ENCODE measurements around the gene CRIP3.

The CRIP3 gene

DNA sequence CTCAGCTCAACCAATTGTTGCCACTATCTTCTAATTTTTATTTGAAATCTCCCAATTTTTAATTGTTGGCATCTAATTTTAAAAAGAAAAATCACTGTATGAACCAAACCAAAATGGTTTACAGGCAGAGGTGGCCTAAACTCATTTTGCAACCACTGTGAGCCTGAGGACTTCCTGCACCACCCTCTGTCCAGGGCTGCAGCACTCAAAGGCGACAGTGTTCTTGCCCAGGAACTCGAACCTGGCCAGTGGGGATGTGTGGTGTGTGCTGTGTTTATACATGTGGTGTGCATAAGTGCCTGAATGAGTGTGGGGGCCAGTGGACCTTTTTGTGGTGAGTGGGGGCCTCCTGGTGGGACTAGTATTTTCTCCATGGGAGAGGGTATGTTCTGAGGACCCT, 34.9 kb downstream of the CRIP3 start:
- DNase-seq (ENCODE audit: low read depth) = no peak

DNA sequence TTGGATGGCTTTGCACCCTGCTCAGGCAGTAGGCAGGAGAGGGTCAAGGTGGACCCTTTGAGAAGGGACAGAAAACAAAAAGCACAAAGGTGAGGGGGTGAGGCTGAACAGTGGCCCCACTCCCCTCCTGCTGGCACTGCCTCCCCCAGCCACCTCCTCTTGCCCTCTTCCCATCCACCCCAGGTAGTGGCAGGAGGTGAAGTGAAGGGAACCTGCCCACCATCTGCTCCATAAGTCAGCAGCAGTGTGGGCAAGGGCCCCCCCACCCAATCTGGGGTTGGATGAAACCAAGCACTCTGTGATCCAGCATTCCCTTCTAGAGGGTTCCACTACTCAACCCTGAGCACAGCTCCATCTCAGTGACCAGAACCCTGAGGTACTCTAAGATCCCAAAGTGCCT, 36.7 kb downstream of the CRIP3 start:
- no peak for DNase-seq (ENCODE audit: low read depth)

DNA sequence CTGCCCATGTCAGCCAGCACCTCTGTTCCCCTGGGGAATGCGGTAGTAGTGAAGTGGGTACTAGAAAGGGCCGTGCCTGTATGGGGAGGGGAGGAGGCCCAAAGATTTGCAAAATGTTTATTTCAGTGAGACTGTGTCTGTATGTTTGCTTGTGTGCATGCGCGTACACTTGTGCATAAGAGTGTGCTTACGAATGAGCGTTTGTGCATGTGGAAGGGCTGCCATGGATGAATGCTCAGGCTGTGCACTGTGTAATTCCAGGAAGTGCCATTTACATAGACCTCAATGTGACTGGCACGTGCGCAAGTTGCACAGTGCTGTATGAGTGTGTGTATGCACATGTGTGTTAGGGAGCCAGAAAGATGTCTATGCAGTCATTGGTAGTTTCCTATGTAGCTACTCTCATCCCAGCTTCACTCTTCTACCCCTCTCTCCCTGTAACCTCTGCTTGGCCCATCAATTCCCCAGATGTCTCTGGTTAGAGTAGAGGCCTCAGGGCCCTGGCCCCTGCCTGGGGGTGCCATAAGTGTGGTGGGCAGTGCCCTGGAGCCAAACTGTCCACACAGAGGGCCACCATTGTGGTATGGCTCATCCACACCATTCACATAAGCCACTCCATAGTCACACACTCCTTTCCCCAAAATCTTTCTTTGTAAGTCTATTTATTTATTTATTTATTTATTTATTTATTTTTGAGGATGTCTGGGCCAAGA, 37.4 kb downstream of the CRIP3 start:
- DNase-seq (ENCODE audit: low read depth) = no peak

DNA sequence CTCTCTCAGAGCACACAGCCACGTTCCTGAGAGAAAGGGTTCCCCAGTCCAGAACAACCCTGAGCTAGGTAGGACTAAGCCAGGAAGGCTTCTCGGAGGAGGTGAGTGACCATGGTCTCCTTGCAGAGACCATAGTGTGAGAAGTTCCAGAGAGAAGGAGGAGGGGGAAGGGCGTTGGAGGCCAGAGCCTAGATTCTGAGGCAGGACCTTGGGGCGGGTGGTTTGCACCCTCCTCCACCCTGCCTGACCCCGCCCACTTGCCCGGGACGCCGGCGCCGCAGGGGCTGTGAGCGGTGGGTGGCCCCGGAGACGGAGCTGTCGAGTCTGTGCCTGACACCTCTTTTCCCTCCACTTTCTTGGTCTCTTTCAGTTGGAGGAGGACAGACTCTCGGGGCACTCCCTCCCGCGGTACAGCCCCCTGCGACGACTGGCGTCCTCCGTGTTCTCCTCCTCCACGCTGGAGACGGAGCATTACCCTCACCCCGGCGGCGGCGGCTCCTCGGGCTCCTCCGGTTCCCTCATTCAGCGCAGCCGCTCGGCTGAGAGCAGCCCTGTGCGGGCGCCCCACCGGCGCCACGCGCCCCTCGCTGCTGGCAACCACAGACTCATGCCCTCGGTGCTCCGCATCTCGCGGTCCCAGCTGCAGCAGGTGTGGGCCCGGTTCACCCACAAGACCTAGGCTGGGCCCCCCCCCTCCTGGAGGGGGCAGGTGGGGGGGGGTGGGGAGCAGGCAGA, 39.2 kb downstream of the CRIP3 start:
- DNase-seq (ENCODE audit: low read depth) = peak; percentile 27

DNA sequence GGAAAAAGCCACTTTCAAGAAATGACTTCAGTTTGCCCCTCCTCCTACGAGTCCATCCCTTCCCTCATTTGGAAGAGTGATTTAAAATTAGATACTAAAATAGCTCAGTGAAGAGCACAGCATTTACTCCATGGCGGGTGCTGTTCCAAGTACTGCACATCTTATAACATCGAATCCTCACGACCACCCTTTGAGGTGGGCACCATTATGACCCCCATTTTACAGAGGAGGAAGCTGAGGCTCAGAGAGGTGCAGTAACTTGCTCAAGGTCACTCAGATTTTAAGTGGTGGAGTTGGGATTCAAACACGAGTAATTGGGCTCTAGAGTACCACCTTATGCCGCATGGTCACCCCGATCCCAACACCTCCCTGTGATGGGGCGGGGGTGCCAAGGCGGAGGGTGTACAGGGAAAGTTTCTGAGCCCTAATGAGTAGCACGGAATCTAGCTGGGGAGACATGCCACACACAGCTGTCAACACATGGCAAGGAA, 39.8 kb downstream of the CRIP3 start:
- no peak for DNase-seq (ENCODE audit: low read depth)

DNA sequence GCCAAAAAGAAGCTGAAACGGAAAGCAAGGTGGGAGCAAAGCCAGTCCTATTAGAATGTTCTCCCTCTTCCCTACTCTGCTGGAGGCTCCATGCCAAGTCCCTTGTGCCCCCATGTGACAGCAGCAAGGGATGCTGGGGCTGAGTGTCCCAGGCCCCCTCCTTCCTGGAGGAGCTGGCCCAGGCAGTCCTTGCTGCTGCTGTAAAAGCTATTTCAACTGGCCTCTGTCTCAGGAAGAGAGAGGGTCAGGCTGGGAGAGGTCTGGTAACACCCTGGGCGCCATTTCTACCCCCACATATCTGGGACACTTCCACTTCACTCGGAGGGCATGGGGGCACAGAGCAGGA, 40.3 kb downstream of the CRIP3 start:
- no peak for DNase-seq (ENCODE audit: low read depth)

DNA sequence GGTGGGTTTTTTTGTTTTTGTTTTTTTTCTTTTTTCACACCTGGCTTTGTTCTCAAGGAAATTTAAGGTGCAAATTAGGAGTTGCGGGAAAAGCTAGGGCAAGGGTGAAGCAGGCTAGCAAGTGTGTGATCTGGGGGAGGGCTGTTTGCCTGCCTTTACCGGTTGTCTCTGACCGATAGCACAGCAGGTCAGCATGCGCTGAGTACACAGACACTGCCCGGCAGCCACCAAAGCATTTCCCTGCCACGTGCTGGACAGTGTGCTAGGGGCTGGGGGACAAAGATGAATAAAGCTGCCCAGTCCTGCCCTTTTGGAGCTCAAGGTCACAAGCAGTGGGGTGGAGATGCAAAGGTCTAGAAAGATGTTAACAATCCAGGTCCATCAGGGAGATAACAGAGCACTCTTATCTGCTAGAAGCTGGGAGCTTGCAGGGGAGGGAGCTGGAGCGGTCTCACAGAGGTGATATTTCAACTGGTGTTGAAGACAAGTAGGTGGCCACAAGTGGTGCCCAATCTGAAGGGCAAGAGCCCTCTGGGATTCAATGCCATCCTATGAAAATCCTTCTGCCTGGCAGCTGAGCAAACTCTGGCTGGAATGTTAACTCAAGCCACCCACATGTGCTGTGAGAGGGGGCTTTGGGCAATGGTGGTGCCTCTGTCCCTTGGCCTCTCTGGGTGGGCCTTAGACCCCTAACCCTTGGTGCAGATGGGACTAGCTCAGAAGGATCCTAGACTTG, 40.8 kb downstream of the CRIP3 start:
- DNase-seq (ENCODE audit: low read depth) = no peak

DNA sequence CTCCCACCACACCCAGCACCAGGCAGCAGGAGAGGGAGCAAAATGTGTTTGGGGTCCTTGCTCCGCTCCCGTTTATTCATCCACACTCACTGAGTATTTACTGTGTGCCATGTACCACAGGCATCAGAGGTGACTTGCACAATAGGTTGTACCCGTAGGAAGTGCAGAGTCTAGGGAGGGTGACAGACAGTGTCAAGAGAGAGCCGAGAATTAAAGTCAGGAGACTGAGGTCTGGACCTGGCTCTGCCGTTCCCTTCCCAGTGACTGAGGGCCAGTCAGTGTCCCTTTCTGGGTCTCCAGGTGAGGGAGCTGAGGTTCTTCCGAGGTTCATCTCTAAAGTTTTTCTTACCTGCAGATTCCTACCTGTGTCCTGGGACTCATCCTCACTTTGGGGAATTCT, 43.1 kb downstream of the CRIP3 start:
- no peak for DNase-seq (ENCODE audit: low read depth)

DNA sequence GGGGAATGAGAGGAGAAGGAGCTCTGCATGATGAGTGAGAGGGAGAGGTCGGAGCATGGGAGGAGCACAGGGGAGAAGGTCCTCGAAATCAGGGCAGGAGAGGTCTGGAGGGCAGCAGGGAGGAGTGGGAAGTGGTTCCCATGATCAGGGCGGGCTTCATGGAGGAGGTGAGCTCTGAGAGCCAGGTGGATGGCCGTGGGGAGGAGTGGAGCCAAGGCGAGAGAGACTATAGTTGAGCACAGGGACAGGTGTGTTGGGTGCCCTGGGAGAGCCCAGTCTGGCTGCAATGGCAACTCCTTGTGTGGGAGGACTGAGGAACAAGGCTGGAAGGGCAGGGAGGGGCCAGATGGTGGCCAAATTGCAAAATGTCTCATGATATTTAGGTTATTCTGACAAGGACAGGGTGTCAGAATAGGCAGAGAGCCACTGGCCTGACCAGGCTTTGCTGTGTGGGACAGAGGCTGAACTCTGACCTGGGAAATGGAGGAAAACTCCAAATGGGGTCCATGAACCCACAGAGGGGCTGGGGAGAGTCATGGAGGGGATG, 44.0 kb downstream of the CRIP3 start:
- DNase-seq (ENCODE audit: low read depth) = no peak

DNA sequence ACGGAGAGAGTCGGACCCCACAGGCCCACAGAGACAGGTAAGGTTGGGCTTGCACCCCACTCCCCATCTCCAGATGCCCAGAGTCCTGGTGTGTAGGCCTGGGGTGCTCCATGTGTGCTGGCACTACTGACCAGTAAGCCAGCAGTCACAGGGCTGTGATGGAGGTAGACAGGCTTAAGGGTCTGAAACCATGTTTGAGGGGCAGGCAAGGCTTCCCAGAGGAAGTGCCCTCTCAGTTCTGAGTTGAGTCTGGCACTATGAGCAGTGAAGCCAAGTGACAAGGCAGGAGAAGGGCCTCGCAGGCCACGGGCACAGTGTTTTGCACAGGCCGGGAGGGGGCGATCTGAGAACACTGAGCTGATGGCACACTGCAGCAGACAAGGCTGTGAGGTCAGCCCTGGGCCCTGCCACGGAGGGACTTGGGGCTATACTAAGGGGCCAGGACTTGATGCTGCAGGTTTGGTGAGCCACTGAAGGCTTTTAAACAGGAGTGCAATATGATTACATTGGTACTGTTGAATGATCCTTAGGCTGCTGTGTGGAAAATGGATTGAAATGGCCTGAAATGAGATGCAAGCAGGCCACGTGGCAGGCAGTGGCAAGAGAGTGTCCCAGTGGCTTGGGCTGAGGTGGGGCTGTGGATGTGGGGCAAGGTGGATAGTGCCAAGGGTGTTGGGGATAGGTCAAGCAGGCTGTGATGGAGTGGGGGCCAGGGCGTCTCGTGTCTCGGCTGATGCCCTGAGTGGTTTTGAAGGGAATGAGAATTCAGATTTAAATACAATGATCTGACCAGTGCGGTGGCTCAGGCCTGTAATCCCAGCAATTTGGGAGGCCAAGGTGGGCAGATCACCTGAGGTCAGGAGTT, 45.1 kb downstream of the CRIP3 start:
- peak; percentile 71 for DNase-seq (ENCODE audit: low read depth)

DNA sequence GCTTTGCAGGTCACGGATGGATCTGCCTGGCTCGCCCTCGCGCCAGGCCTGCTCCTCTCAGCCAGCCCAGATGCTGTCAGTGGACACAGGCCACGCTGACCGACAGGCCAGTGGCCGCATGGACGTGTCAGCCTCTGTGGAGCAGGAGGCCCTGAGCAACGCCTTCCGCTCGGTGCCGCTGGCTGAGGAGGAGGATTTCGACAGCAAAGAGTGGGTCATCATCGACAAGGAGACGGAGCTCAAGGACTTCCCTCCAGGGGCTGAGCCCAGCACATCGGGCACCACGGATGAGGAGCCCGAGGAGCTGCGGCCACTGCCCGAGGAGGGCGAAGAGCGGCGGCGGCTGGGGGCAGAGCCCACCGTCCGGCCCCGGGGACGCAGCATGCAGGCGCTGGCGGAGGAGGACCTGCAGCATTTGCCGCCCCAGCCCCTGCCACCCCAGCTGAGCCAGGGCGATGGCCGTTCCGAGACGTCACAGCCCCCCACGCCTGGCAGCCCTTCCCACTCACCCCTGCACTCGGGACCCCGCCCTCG, 45.8 kb downstream of the CRIP3 start:
- DNase-seq (ENCODE audit: low read depth) = no peak

DNA sequence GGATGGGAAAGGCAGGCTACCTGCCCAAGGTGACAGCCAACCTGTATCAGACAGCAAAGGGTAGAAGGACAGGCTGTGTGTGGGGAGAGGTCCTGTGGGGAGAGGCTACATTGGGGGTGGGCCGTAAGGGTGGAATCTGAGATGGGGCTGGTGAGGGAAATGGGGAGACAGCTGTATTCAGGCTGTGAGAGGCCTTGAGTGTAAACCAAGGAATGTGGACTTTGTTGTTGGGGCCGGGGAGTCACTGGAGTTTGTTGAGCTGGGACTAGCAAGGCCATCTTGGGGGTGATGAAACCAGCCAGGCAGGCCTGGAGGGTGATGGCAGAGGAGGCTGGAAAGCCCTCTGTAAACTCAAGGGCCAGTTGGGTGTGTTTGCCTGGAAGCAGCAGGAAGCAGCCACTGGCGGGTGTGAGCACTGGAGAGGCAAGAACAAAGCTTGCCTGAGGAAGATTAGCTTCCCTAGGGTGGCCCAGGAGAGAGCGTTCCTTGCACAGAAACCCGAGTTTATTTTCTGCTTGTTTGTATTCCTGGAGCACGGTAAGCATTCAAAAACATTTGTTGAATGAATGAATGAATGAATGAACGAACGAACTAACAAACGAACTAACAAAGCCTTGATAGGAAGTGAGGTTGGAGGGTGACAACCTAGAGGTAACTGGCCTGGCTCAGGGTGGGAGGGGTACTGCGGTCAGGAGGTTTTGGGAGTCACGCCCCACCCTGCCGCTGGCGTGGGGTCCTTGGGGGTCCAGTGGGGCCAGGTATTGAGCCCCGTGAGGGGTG, 46.4 kb downstream of the CRIP3 start:
- DNase-seq (ENCODE audit: low read depth) = no peak

DNA sequence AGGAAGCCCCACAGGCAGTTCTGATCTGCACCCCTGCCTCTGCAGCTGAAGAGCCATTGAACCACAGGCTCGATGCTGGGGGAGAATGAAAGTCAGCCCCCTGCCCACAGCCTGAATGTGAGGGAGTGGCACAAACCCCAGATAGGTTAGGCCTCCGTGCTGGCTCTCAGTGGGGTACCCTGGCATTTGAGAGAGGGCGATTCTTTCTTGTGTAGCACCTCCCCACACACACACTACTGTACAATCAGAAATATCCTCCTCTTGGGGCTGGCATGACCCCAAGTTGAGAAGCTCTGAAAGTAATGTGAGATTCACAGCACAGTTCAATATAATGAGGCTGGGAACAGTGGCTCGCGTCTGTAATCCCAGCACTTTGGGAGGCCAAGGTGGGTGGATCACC, 47.4 kb downstream of the CRIP3 start:
- no peak for DNase-seq (ENCODE audit: low read depth)

DNA sequence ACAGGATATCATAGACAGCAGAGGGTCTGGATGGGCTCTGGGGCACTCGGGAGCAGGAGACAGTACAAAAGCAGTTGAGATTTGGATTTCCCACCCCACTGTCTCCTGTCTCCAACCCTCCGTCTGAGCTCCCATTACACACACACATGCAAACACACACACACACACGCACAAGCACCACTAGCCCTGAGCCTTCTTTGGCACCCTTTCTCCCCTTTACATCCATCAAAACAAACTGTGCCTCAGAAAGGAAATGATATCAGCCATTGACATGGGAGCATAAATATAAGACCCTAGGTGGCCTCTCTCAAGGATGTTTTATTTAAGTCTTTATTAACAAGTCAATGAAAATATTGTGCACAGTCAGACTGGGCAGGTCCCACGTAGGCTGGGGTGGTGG, 47.8 kb downstream of the CRIP3 start:
- DNase-seq (ENCODE audit: low read depth) = no peak

DNA sequence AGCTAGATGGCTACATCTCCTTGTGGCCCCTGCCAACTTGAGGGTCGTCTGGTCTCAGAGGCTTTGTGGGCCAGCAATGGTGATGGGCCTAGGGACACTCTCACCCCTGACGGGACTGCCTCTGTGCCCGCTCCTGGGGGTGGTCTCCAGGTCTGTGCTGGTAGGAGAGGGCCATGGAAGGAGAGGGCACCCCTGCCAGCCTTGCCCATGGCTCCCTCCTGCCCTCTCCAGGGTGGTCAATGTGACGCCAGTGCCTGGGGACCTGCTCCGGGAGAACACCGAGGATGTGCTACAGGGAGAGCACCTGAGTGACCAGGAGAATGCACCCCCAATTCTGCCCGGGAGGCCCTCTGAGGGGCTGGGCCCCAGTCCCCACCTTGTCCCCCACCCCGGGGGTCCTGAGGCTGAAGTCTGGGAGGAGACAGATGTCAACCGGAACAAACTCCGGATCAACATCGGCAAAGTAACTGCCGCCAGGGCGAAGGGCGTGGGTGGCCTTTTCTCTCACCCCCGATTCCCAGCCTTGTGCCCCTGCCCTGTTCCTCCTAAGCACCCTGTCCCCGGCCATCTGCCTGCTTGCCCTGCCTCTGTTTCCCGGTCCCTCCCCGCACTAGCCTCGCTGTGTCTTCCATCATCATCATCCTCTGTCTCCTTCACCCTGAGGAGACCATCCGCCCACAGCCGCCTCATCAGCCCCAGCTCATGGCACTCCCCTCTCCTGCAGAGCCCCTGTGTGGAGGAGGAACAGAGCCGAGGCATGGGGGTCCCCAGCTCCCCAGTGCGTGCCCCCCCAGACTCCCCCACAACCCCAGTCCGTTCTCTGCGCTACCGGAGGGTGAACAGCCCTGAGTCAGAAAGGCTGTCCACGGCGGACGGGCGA, 49.6 kb downstream of the CRIP3 start:
- no peak for DNase-seq (ENCODE audit: low read depth)

DNA sequence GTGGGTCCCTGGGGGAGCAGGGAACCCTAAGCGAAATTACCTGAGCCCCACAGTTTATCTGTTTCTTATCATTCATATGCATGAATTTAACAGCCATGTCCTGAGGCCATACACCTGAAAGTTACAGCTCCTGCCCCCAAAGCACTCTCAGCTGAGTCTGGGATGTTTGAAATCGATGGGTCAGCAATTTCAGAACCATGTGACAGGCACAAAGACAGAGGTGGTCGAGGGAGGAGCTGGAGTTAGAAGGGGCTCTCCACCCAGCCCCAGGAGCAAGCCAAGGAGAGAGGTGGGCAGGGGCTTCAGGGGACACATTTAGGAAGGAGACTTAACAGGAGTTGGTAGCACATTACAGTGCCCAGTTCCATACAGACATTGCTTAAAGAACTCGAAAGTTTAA, 50.4 kb downstream of the CRIP3 start:
- DNase-seq (ENCODE audit: low read depth) = no peak

DNA sequence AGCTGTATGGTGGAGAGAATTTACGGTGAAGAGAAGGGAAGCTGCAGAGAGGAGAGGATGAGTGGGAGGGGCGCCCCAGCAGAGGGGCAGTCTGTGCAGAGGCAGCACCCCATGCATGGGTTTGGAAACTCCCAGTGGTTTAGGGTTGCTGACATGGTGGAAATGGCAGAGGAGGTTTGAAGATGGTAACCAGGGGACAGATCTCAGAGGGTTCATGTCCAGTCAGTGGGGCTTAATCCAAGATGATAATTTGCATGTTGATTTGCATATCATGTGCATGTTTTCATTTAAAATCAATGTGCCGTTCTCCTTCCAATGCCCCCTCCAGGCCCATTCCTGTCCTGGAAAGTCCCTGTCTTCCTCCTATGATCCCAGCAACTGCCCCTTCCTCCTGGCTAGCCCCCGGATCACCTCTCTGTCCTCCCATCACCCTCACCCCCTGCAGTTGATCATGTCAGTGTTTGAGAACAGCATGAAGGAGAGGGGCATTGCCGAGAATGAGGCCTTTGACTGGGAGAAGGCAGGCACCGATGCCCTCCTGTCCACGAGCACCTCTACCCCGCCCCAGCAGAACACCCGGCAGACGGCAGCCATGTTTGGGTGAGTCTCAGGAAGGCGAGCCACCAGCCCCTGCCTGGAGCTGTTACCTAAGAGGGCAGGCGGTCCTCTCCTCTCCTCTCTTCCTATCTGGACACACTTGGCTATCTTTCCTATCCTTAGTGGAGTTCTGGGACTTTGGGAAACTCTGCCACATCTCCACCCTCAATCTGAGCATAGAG, 51.1 kb downstream of the CRIP3 start:
- no peak for DNase-seq (ENCODE audit: low read depth)

DNA sequence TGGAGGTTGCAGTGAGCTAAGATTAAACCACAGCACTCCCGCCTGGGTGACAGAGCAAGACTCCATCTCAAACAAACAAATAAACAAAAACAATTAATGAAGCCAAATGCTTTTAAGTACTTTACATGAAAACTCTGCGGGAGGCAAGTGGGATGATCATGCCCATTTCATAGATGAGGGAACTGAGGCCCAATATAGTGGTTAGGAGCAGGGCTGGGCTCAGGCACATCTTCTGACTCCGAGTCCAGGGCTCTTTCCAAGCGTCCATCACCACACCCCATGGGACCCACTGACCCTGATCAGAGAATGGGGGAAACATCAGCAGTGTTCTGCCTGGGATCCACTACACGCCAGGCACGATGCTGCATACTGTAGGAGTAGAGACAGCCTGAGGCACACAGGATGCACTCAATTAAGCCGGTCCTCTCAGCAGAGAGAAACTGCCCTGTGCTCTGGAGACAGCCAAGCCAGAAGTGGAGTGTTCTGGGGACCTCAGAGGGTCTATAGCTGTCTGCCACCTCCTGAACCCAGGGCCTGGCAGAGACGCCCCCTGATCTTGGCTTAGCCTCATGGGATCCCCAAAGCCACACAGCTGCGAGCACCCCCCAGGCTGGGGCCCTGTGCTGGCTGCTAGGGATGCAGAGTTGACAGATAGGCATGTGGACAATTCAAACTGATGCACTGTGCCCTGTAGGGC, 51.8 kb downstream of the CRIP3 start:
- no peak for DNase-seq (ENCODE audit: low read depth)
